Neural progenitor cell (in vitro differentiated cells): Measurements from ENCODE around the gene RS1.

Experiments
- CTCF ChIP-seq: fragments of 200-600 bp; sonication (generic); IDR thresholded peaks from 2 replicates; pipeline ENCODE4 v1.5.1; 2017; ENCODE audit warnings: antibody characterized with exemption, mild to moderate bottlenecking
- EZH2 ChIP-seq: fragments of 200-600 bp; sonication (generic); IDR thresholded peaks from 2 replicates; pipeline ENCODE4 v1.6.1; 2017; ENCODE audit warnings: antibody characterized with exemption, mild to moderate bottlenecking, moderate library complexity
- EZH2phosphoT487 ChIP-seq: fragments of 200-600 bp; sonication (generic); IDR thresholded peaks from 2 replicates; pipeline ENCODE4 v1.6.1; 2017; ENCODE audit warnings: antibody characterized with exemption

- TF ChIP-seq CTCF (no peak), EZH2 (no peak), EZH2phosphoT487 (no peak)
Observed at GRCh38 chrX:18674417-18674787, 2.5 kb upstream of the RS1 start.
